CD4-positive, alpha-beta T cell treated with Interleukin-6 for 4 hours (primary cell): ENCODE results near the gene RFPL4AL1.
"Not testable (repeated sequence)": the region's sequence is repeated elsewhere in the genome, so short reads cannot be mapped to it uniquely, and the experiment has no call there.

Source experiments
- DNase-seq: peaks from one replicate; pipeline ENCODE4 v3.0.0-alpha.2; 2020; ENCODE audit warnings: mixed read lengths

RFPL4AL1 gene

GRCh38 chr19:55768818-55769217 lies at the start of gene RFPL4AL1:
Gene RFPL4AL1, plus strand, starts transcription at chr19:55769118. Its CDS starts 2,687 bp downstream, at chr19:55771805.
- DNase-seq = not testable (repeated sequence)

DNA sequence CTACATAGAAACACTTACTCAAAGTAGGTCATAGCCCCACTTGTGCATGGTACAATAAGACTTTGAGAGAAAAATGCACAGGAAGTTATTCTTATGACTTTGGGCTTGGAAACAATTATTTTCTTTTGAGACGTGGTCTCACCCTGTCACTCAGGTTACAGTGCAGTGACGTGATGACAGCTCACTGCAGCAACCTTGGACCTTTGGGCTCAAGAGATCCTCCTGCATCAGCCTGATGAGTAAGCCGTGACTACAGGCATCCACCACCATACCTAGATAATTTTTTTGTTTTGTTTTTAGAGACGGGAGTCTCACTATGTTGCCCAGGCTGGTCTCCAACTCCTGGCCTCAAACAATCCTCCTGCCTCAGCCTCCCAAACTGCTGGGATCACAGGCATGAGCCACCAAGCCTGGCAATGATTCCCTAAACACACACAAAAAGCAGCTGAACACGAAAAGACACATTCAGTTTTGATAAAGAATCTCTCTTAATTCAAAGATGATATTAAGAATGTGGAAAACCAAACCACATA lies 48.6 kb upstream of the RFPL4AL1 start:
- DNase-seq = no peak

GRCh38 chr19:55720801-55721200 lies 48.1 kb upstream of the RFPL4AL1 start:
- DNase-seq = no peak

DNA sequence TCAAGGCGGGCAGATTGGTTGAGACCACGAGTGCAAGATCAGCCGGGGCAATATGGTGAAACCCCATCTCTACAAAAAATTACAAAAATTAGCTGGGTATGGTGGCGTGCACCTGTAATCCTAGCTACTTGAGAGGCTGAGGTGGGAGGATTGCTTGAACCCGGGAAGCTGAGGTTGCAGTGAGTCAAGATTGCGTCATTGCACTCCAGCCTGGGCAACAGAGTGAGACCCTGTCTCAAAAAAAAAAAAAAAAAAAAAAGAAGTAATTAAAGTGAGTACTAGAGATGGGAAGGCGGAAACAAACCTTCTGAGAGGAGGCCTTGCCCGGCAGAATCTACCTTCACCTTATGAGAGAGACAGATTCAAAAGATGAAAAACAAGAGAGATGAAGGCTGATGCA lies 45.4 kb upstream of the RFPL4AL1 start:
- DNase-seq = no peak

DNA sequence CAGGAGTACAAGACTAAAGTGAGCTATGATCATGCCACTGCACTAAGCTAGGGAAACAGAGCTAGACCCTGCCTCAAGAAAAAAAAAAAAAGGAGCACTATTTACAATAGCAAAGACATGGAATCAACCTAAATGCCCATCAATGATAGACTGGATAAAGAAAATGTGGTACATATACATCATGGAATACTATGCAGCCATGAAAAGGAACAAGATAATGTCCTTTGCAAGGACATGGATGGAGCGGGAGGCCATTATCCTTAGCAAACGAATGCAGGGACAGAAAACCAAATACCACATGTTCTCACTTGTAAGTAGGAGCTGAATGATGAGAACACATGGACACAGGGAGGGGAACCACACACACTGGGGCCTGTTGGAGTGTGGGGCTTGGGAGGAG lies 38.5 kb upstream of the RFPL4AL1 start:
- DNase-seq = not testable (repeated sequence)

GRCh38 chr19:55738302-55738701 lies 30.6 kb upstream of the RFPL4AL1 start, which contains the start of gene NLRP9:
Gene NLRP9, minus strand, starts transcription at chr19:55738402. Its CDS starts 28 bp downstream, at chr19:55738374.
- no peak for DNase-seq

DNA sequence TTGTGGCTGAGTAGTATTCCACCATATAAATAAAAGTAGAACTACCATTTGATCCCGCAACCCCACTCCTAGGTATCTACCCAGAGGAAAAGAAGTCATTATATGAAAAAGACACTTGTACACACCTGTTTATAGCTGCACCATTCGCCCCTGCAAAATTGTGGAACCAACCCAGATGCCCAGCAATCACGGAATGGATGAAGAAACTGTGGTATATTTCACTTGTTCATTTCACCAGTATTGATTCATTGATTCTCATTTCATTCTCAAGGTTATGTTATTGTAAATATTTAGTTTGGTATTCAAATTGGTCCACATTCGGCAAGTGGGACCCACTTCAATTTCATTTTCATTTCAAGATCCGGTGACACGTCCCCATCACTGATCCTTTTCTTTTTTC lies 18.2 kb upstream of the RFPL4AL1 start:
- no peak for DNase-seq

DNA sequence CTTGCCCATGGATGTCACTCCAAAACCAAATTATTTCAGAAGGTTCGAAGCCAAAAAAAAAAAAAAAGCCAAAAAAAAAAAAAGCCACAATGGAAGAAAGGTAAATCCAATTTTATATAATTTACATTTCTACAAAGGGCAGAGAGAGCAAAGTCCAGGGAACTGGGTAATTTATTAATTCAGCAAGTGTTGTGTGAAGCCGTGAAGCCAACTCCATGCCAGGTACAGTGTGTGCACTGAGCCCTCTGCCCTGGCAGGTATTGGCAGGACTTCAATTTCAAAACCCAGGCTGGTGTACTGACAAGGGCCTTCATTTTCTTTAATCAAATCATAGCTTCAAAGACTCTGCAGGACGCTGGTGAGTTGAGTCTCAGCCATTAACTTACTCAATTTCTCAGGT lies 15.5 kb upstream of the RFPL4AL1 start:
- no peak for DNase-seq

DNA sequence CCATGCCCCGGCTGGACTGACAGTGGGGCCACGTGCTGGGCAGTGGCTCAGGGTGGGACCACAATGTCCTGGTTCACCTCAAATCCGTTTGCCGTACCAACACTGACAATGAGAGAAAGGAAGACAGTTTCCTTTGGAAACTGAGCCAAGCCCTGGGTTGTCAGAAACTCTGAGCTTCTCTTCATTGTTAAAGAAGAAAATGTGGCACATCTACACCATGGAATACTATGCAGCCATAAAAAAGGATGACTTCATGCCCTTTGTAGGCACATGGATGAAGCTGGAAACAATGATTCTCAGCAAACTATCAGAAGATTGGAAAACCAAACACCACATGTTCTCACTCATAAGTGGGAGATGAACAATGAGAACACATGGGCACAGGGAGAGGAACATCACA lies 12.1 kb upstream of the RFPL4AL1 start:
- DNase-seq = not testable (repeated sequence)

- DNase-seq = not testable (repeated sequence)
Observed at GRCh38 chr19:55758797-55759196, 10.1 kb upstream of the RFPL4AL1 start, which contains the start of gene RFPL4A. Gene RFPL4A, plus strand, starts transcription at chr19:55759097. Its CDS starts 2,704 bp downstream, at chr19:55761801.

DNA sequence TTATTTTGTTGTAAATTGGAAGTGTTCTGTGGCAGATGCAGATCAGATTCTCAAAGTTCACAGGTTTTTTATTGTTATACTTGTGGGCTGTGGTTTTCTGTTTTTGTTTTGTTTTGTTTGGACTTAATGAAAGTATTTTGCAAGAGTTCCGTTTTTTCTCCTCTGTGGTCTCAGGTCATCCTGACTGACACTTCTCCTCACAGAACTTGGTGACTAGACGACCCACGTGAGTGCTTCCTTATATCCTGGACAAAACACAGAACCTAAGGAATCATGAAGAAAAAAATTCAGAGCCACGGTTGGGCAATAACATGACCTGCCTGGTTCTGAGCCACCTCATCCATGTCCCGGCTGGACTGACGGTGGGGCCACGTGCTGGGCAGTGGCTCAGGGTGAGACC lies 2.5 kb upstream of the RFPL4AL1 start:
- no peak for DNase-seq

GRCh38 chr19:55769632-55770031 lies 714 bp downstream of the RFPL4AL1 start:
- not testable (repeated sequence) for DNase-seq

DNA sequence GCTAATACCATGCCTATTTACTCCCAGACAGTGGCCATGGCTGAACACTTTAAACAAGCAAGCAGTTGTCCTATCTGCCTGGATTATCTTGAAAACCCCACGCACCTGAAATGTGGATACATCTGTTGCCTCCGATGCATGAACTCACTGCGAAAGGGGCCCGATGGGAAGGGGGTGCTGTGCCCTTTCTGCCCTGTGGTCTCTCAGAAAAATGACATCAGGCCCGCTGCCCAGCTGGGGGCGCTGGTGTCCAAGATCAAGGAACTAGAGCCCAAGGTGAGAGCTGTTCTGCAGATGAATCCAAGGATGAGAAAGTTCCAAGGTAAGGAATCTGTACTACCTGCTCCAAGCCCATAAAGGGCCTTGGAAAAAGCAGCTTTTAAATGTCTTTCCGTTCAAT lies 8.6 kb downstream of the RFPL4AL1 start:
- DNase-seq = no peak

GRCh38 chr19:55778331-55778730 lies 9.4 kb downstream of the RFPL4AL1 start:
- no peak for DNase-seq

- DNase-seq = no peak
Observed at GRCh38 chr19:55781112-55781511, 12.2 kb downstream of the RFPL4AL1 start.

DNA sequence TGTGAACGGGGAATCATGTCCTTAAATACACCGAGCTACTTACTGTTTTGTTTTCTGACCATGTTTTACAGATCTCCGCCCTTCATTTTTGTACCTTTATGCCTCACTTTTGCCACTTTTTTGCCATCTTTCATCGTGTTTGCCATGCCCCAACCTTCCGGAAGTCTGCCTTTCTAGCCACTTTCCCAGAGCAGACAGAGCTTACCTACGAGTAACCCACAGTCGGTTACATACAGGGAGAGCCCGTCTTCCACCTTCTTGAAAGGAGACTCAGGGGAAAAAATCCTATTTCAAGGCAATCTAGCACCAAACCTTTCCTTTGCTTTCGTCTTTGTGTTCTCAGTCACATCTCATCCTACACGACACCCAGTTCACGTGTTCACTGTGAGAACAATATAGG lies 26.1 kb downstream of the RFPL4AL1 start:
- DNase-seq = no peak

- DNase-seq = no peak
Observed at GRCh38 chr19:55801416-55801815, 32.5 kb downstream of the RFPL4AL1 start.

GRCh38 chr19:55802281-55802680 lies 33.4 kb downstream of the RFPL4AL1 start:
- DNase-seq = no peak

GRCh38 chr19:55809381-55810058 lies 40.6 kb downstream of the RFPL4AL1 start:
- DNase-seq = no peak

DNA sequence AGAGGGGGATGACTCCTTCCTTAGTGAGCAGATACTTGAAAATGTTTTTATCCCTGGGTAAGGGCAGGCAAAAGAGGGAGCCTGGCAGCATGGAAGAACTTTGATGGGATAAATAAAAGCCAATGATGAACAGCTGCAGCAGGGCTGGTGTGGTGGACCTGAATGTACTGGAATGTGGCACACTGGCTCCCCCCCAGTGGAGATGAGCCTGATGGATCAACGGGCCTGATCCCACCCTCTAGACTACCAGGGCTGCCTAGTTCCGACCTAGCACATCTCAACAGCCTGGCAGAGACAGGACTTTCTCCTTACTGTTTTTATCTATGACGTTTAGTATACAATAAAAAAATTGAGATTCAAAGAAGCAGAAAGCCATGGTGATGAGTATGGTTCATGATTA lies 42.4 kb downstream of the RFPL4AL1 start:
- DNase-seq = no peak

GRCh38 chr19:55812449-55812848 lies 43.5 kb downstream of the RFPL4AL1 start:
- DNase-seq = no peak

GRCh38 chr19:55813906-55814305 lies 45.0 kb downstream of the RFPL4AL1 start:
- DNase-seq = no peak

DNA sequence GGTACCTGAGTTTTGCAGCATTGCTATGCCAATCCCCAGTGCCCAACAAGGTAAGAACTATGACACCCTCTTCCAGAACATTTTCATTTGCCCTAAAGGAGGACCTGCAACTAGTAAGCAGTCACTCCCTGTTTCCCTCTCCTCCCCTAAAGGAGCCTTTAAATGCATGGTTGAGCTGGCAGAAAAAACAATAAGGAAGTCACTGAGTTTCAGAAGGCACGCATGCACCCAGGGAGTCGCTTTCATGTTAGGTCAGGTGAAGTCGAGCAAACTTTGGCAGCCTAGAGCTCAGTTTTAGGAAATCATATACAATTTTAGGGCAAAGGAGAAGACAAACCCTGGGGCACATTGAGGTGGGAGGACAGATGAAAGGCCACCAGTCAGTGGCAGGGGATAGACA lies 51.1 kb downstream of the RFPL4AL1 start:
- DNase-seq = no peak
